Measurements from ENCODE around the gene KBTBD8.

- TF ChIP-seq CTCF (IDR thresholded peaks at IDR 0.05) (no peak), ZFX (IDR thresholded peaks at IDR 0.05; ENCODE audit: borderline replicate concordance) (no peak)
These were observed 44.1 kb upstream of the KBTBD8 start for GRCh38 chr3:66953934-66954445.

All from 22Rv1 (cell line).